Esophagus muscularis mucosa (tissue), 3 donors: ENCODE data around the gene NIPBL.

Experiments
- POLR2A ChIP-seq: fragments of 450-650 bp; IDR thresholded peaks from one replicate; pipeline ENCODE4 v1.6.1; 2017; ENCODE audit warnings: antibody characterized with exemption, moderate library complexity, mild to moderate bottlenecking, low read depth
- POLR2AphosphoS5 ChIP-seq, 2 donors: sonication (generic); formaldehyde crosslinking; IDR thresholded peaks; one replicate each; pipeline ENCODE4 v1.6.1; 2017; ENCODE audit warnings: antibody characterized with exemption in 2 of 2
- TF ChIP-seq, protein P1 (sequence below), 3 experiments: fragments of 200-600 bp in 2 of 3; fragments of 450-650 bp in 1 of 3; sonication (generic) in 2 of 3; IDR thresholded peaks; one replicate each; pipeline ENCODE4 v1.5.1; 2017 to 2019; ENCODE audit warnings: antibody characterized with exemption in 3 of 3, mild to moderate bottlenecking in 2 of 3, moderate library complexity in 1 of 3

DNA sequence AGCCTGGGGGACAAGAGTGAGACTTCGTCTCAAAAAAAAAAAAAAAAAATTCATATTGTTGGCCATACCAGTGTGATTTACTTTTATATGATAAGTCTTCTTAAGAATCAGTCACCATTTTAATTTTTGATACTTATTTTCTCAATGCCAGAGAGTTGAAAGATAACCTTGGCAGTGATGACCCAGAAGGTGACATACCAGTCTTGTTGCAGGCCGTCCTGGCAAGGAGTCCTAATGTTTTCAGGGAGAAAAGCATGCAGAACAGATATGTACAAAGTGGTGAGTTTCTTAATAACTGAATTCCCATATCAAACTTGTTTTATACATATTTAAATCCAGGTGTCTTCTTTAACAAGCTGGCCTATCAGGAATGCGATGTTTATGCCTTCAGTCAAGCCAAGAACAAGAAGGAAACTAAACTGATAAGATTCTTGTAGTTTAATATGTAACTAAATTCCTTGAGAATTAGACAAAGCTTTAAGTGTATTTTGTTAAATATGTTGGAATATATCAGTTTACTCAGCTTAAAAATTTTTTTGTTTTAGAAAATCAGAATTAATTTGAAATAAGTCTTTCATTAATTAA is 81.5 kb downstream of the NIPBL start:
- TF ChIP-seq POLR2AphosphoS5 (IDR thresholded peaks at IDR 0.05) (no peak), POLR2A (no peak)
- TF ChIP-seq, protein P1, sequence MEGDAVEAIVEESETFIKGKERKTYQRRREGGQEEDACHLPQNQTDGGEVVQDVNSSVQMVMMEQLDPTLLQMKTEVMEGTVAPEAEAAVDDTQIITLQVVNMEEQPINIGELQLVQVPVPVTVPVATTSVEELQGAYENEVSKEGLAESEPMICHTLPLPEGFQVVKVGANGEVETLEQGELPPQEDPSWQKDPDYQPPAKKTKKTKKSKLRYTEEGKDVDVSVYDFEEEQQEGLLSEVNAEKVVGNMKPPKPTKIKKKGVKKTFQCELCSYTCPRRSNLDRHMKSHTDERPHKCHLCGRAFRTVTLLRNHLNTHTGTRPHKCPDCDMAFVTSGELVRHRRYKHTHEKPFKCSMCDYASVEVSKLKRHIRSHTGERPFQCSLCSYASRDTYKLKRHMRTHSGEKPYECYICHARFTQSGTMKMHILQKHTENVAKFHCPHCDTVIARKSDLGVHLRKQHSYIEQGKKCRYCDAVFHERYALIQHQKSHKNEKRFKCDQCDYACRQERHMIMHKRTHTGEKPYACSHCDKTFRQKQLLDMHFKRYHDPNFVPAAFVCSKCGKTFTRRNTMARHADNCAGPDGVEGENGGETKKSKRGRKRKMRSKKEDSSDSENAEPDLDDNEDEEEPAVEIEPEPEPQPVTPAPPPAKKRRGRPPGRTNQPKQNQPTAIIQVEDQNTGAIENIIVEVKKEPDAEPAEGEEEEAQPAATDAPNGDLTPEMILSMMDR (IDR thresholded peaks at IDR 0.05): no peak
